ENCODE results near the gene DEPDC5.

DNA sequence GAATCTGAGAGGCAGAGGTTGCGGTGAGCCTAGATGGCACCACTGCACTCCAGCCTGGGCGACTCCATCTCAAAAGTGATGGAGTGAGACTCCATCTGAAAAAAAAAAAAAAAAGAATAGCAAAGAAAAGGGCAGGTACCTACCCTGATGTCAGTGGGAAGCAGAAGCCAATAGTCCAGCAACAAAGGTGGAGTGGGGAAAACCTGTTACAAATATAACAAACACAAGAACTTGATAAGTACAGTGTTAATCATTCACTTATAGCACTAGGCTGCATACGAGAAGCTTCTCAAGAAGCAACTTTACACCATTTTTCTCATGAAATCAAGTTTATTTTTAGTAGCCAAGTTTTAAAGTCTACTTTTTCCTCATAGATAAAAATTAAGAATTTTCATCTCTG is 128.0 kb downstream of the DEPDC5 start:
- TF ChIP-seq, protein P1, sequence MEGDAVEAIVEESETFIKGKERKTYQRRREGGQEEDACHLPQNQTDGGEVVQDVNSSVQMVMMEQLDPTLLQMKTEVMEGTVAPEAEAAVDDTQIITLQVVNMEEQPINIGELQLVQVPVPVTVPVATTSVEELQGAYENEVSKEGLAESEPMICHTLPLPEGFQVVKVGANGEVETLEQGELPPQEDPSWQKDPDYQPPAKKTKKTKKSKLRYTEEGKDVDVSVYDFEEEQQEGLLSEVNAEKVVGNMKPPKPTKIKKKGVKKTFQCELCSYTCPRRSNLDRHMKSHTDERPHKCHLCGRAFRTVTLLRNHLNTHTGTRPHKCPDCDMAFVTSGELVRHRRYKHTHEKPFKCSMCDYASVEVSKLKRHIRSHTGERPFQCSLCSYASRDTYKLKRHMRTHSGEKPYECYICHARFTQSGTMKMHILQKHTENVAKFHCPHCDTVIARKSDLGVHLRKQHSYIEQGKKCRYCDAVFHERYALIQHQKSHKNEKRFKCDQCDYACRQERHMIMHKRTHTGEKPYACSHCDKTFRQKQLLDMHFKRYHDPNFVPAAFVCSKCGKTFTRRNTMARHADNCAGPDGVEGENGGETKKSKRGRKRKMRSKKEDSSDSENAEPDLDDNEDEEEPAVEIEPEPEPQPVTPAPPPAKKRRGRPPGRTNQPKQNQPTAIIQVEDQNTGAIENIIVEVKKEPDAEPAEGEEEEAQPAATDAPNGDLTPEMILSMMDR (IDR thresholded peaks at IDR 0.05): no peak
- no peak for TF ChIP-seq EP300 (IDR thresholded peaks at IDR 0.05; ENCODE audit: low read depth)
- no peak for TF ChIP-seq POLR2A (IDR thresholded peaks at IDR 0.05)
- TF ChIP-seq POLR2AphosphoS5 (IDR thresholded peaks at IDR 0.05): no peak

Measured in transverse colon (tissue), 4 donors.